Keratinocyte (primary cell): ENCODE data around the gene EXOC8.

Experiments used
- EZH2 ChIP-seq: IDR thresholded peaks from one replicate; pipeline ENCODE4 v1.6.1; 2012; ENCODE audit warnings: inconsistent platforms, mild to moderate bottlenecking, low read length, moderate library complexity
- TF ChIP-seq, protein P1 (sequence below), 3 experiments: IDR thresholded peaks in 1 of 3; conservative IDR thresholded peaks in 1 of 3; optimal IDR thresholded peaks in 1 of 3; 2 replicates in 2 of 3; 3 replicates in 1 of 3; pipeline versions ENCODE3 to v1.5.1; 2011; ENCODE audit warnings: low read length in 3 of 3, mild to moderate bottlenecking in 3 of 3, moderate library complexity in 2 of 3, control low read depth in 1 of 3, inconsistent platforms in 1 of 3; ENCODE audit not compliant: insufficient read depth in 2 of 3; ENCODE audit errors: extremely low read depth in 1 of 3

DNA sequence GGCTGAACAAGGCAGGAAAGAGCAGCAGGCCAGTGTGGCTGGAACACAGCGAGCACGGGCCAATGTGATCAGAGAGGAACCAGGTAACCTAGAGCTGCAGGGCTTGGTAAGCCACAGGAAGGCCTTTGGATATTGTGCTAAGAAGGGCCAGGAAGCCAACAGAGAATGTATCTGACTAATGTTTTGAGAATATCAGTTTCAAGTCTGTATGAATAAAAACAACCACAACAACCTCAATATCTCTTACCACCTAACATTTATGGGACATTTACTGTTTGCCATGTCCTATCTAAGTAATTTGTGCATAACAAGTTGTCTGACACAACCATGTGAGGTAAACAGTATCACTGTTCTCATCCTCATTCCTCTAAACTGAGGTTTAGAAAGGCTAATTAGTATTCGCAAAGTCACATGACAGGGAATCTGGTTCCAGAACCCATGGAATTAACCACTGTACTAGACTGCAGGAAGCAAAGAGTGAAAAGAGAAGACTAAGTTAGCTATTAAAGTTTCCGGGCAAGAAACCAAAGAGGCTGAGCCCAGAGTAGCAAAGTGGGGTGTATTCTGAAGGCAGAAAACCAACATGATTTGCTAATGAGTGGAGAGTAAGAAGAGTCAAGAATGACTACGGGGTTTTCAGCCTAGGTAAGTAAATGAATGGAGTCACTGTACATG, 39.4 kb upstream of the EXOC8 start:
- TF ChIP-seq EZH2: no peak
- TF ChIP-seq, protein P1, sequence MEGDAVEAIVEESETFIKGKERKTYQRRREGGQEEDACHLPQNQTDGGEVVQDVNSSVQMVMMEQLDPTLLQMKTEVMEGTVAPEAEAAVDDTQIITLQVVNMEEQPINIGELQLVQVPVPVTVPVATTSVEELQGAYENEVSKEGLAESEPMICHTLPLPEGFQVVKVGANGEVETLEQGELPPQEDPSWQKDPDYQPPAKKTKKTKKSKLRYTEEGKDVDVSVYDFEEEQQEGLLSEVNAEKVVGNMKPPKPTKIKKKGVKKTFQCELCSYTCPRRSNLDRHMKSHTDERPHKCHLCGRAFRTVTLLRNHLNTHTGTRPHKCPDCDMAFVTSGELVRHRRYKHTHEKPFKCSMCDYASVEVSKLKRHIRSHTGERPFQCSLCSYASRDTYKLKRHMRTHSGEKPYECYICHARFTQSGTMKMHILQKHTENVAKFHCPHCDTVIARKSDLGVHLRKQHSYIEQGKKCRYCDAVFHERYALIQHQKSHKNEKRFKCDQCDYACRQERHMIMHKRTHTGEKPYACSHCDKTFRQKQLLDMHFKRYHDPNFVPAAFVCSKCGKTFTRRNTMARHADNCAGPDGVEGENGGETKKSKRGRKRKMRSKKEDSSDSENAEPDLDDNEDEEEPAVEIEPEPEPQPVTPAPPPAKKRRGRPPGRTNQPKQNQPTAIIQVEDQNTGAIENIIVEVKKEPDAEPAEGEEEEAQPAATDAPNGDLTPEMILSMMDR (optimal IDR thresholded peaks at IDR 0.05 in 1 of 3, IDR thresholded peaks at IDR 0.05 in 1 of 3, conservative IDR thresholded peaks at IDR 0.05 in 1 of 3; ENCODE audit: extremely low read depth in 1 of 3, insufficient read depth in 2 of 3, low read length in 3 of 3): no peak
